SK-N-SH treated with all-trans-retinoic acid at 6 μM for 48 hours (cell line): ENCODE data around the gene STX12.

Experiments used
- PATZ1 ChIP-seq: fragments of 250-450 bp; sonication (Bioruptor Pico); IDR thresholded peaks from 2 replicates; pipeline ENCODE4 v1.8.0; 2020; ENCODE audit warnings: mild to moderate bottlenecking, moderate library complexity, borderline replicate concordance
- RARB ChIP-seq: fragments of 250-450 bp; sonication (Bioruptor Pico); IDR thresholded peaks from 2 replicates; pipeline ENCODE4 v1.8.0; 2021; ENCODE audit warnings: mild to moderate bottlenecking, moderate library complexity
- ZNF8 ChIP-seq: fragments of 450-650 bp; formaldehyde crosslinking; IDR thresholded peaks from 2 replicates; pipeline ENCODE4 v1.5.0; 2020; ENCODE audit warnings: mild to moderate bottlenecking, moderate library complexity
- TF ChIP-seq, protein P1 (sequence below): fragments of 250-450 bp; sonication (Bioruptor Pico); IDR thresholded peaks from 2 replicates; pipeline ENCODE4 v1.5.1; 2020; ENCODE audit warnings: low read depth, mild to moderate bottlenecking, moderate library complexity

DNA sequence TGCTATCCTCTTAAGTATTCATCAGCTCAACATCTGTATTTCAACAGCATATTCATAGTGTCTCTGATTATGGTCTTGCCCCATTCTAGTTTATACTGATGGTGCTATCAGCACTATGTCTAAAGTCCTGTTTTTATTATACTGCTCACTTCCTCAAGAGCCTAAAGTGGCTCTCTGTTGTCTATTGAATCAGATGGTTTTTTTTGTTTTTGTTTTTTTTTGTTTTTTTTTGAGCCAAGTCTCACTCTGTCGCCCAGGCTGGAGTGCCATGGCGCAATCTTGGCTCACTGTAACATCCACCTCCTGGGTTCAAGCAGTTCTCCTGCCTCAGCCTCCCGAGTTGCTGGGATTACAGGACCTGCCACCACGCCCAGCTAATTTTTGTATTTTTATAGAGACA, 6.1 kb downstream of the STX12 start:
- TF ChIP-seq RARB (CRISPR knock-in tag) (no peak), PATZ1 (CRISPR knock-in tag) (no peak), ZNF8 (CRISPR knock-in tag) (no peak)
- TF ChIP-seq, protein P1, sequence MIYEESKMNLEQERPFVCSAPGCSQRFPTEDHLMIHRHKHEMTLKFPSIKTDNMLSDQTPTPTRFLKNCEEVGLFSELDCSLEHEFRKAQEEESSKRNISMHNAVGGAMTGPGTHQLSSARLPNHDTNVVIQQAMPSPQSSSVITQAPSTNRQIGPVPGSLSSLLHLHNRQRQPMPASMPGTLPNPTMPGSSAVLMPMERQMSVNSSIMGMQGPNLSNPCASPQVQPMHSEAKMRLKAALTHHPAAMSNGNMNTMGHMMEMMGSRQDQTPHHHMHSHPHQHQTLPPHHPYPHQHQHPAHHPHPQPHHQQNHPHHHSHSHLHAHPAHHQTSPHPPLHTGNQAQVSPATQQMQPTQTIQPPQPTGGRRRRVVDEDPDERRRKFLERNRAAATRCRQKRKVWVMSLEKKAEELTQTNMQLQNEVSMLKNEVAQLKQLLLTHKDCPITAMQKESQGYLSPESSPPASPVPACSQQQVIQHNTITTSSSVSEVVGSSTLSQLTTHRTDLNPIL: no peak
